Measurements from ENCODE around the gene ZNF740. TPM values are rescaled to one million over a fixed set of nuclear protein-coding genes. Genes with fewer than 3 reads are reported as not detected.

ZNF740 gene
- total RNA-seq, 1 experiment from 2014 or later = 41.2 TPM

GRCh38 chr12:53193985-53194716, 13.6 kb downstream of the ZNF740 start:
- Mint-ChIP-seq H3K27me3 (ENCODE audit: low read depth) (peaks cover 78% of the 10 kb centered on the region), H3K4me3 (no peak overlapping the region), H3K4me1 (peaks cover 6 to 9% of the 10 kb centered on the region in 2 experiments), H3K27ac (no peak overlapping the region), H3K36me3 (ENCODE audit: insufficient read depth in 1 of 3, low read depth in 3 of 3) (no peaks in the 10 kb centered on the region; a peak in 1 of 7 replicates), H3K9me3 (0 out of 5 replicates have a peak, but pooled peaks cover 0 to 2% of the 10 kb centered on the region in 2 experiments)
- Histone ChIP-seq H3K18ac (ENCODE audit: insufficient read length, low read depth, low read length) (no peak overlapping the region), H3T11ph (ENCODE audit: low read length) (no peak overlapping the region), H3K4ac (ENCODE audit: low read depth, low read length) (no peak overlapping the region), H3K56ac (ENCODE audit: insufficient read length, low read depth, low read length) (no peak overlapping the region), H3K9me3 (ENCODE audit: control insufficient read depth, low read depth, low read length) (no peaks in the 10 kb centered on the region), H3K4me1 (ENCODE audit: insufficient read depth, low read length) (no peaks in the 10 kb centered on the region), H3K79me1 (ENCODE audit: insufficient read depth, low read depth, low read length, poor library complexity, severe bottlenecking) (no peaks in the 10 kb centered on the region), H3K14ac (ENCODE audit: insufficient read depth, low read length) (no peak overlapping the region), H3K4me2 (ENCODE audit: insufficient read depth, insufficient read length, low read length) (no peak overlapping the region), H2BK5ac (ENCODE audit: insufficient read length, low read length) (no peak overlapping the region), H2BK20ac (ENCODE audit: low read depth, low read length, poor library complexity, severe bottlenecking) (no peak overlapping the region), H3K9ac (ENCODE audit: extremely low read depth, insufficient read length, low read length) (no peak overlapping the region), H3K79me2 (ENCODE audit: insufficient read depth, low read length) (no peaks in the 10 kb centered on the region), H3K23ac (ENCODE audit: insufficient read length, low read depth, low read length) (no peak overlapping the region), H2BK120ac (ENCODE audit: low read depth, low read length, poor library complexity, severe bottlenecking) (no peak overlapping the region), H2BK15ac (ENCODE audit: low read depth, low read length) (no peak overlapping the region), H3K27me3 (ENCODE audit: insufficient read depth, low read length) (peaks cover 17% of the 10 kb centered on the region; the same call in 1 of the 2 replicates), H4K5ac (ENCODE audit: insufficient read length, low read depth, low read length) (no peak overlapping the region), H4K8ac (replicated peaks; ENCODE audit: insufficient read length, low read depth, low read length) (no peak overlapping the region), H3K27ac (ENCODE audit: insufficient read length, low read depth, low read length) (no peak overlapping the region), H2BK12ac (ENCODE audit: insufficient read length, low read depth, low read length) (no peak overlapping the region), H2AK5ac (ENCODE audit: insufficient read length, low read length) (no peak overlapping the region), H3K23me2 (ENCODE audit: insufficient read length, low read depth, low read length, poor library complexity, severe bottlenecking) (no peaks in the 10 kb centered on the region), H4K91ac (ENCODE audit: insufficient read length, low read depth, low read length) (no peak overlapping the region), H2AFZ (ENCODE audit: low read length) (no peak overlapping the region), H4K20me1 (ENCODE audit: control insufficient read depth, insufficient read depth, insufficient read length) (no peaks in the 10 kb centered on the region)
- no peak for DNase-seq
- WGBS (ENCODE audit: extremely low coverage, insufficient read length, low lambda C conversion rate) = no CpG with 5 or more reads among the region's 11 CpGs
- TF ChIP-seq CTCF (conservative IDR thresholded peaks at IDR 0.05) = no peak
